Measurements from ENCODE around the gene MRPL23.

The MRPL23 gene

GRCh38 chr11:1935156-1936071 is 11.7 kb upstream of the MRPL23 start:
- ATAC-seq = no peak
- TF ChIP-seq ZNF565 (CRISPR knock-in tag; conservative IDR thresholded peaks at IDR 0.05; ENCODE audit: low read depth) = no peak
- no peak for TF ChIP-seq POU6F1 (CRISPR knock-in tag; IDR thresholded peaks at IDR 0.05; ENCODE audit: borderline replicate concordance, low read depth)
- no peak for TF ChIP-seq ISL1 (CRISPR knock-in tag; IDR thresholded peaks at IDR 0.05)
- TF ChIP-seq ZFP3 (CRISPR knock-in tag; IDR thresholded peaks at IDR 0.05) = no peak
- TF ChIP-seq ZC3H10 (CRISPR knock-in tag; IDR thresholded peaks at IDR 0.05) = no peak
- no peak for TF ChIP-seq OSR1 (CRISPR knock-in tag; IDR thresholded peaks at IDR 0.05)

GRCh38 chr11:1936072-1936780 is 10.9 kb upstream of the MRPL23 start:
- TF ChIP-seq ZNF565 (CRISPR knock-in tag; conservative IDR thresholded peaks at IDR 0.05; ENCODE audit: low read depth) (no peak), CSRNP3 (CRISPR knock-in tag; IDR thresholded peaks at IDR 0.05) (no peak), ISL1 (CRISPR knock-in tag; IDR thresholded peaks at IDR 0.05) (no peak), CREB5 (CRISPR knock-in tag; IDR thresholded peaks at IDR 0.05; ENCODE audit: low read depth) (no peak)
- no peak for ATAC-seq

- no peak; the same call in 2 of the 3 replicates for ATAC-seq
- TF ChIP-seq ARNTL (CRISPR knock-in tag; IDR thresholded peaks at IDR 0.05; ENCODE audit: borderline replicate concordance, low read depth) (no peak), SNAI2 (CRISPR knock-in tag; IDR thresholded peaks at IDR 0.05) (no peak), PATZ1 (CRISPR knock-in tag; IDR thresholded peaks at IDR 0.05; ENCODE audit: borderline replicate concordance) (no peak), ISL1 (CRISPR knock-in tag; IDR thresholded peaks at IDR 0.05) (no peak), CSRNP3 (CRISPR knock-in tag; IDR thresholded peaks at IDR 0.05) (no peak), ESRRG (CRISPR knock-in tag; IDR thresholded peaks at IDR 0.05) (no peak), POU6F1 (CRISPR knock-in tag; IDR thresholded peaks at IDR 0.05; ENCODE audit: borderline replicate concordance, low read depth) (no peak), ZFP3 (CRISPR knock-in tag; IDR thresholded peaks at IDR 0.05) (no peak), ZFP30 (CRISPR knock-in tag; IDR thresholded peaks at IDR 0.05) (no peak), PPARA (CRISPR knock-in tag; IDR thresholded peaks at IDR 0.05; ENCODE audit: borderline replicate concordance) (no peak), ZC3H10 (CRISPR knock-in tag; IDR thresholded peaks at IDR 0.05) (no peak), GLIS3 (CRISPR knock-in tag; IDR thresholded peaks at IDR 0.05) (no peak), TSHZ2 (CRISPR knock-in tag; IDR thresholded peaks at IDR 0.05) (no peak), RARB (CRISPR knock-in tag; IDR thresholded peaks at IDR 0.05) (no peak), CSDC2 (CRISPR knock-in tag; IDR thresholded peaks at IDR 0.05) (no peak), ZNF70 (CRISPR knock-in tag; IDR thresholded peaks at IDR 0.05) (no peak), ZNF8 (CRISPR knock-in tag; IDR thresholded peaks at IDR 0.05) (no peak), TCF4 (CRISPR knock-in tag; IDR thresholded peaks at IDR 0.05; ENCODE audit: borderline replicate concordance) (no peak)
Observed at GRCh38 chr11:1936781-1937615, 10.1 kb upstream of the MRPL23 start.

Data from SK-N-SH treated with all-trans-retinoic acid at 6 μM for 48 hours (cell line).